ENCODE data around the gene ALDH9A1. TPM values are rescaled to one million over a fixed set of nuclear protein-coding genes. Genes with fewer than 3 reads are reported as not detected.
"Not testable (repeated sequence)": the region's sequence is repeated elsewhere in the genome, so short reads cannot be mapped to it uniquely, and the experiment has no call there.

ALDH9A1 gene
- total and polyA plus RNA-seq, 2 of the 4 experiments (the other 2 are of a cell fraction) = 43.5 to 43.7 TPM

GRCh38 chr1:165683848-165684485 is 14.4 kb downstream of the ALDH9A1 start:
- H3K56ac ChIP-seq (ENCODE audit: extremely low read depth, insufficient read depth, low read length) = no peak overlapping the region
- no peak overlapping the region for H2AK9ac ChIP-seq (replicated peaks; ENCODE audit: low read depth, low read length, poor library complexity)
- H3K27ac ChIP-seq (ENCODE audit: insufficient read depth, low read length) = no peak overlapping the region
- dilution Hi-C loops (cut with HindIII; ENCODE audit: low sequenced_read_pairs, unreplicated experiment) (no loop called here), in situ Hi-C loops (cut with MboI; ENCODE audit: low sequenced_read_pairs) (no loop called here), intact Hi-C loops (cut with micrococcal nuclease) (no loop called here)
- H4K8ac ChIP-seq (ENCODE audit: low read depth in 2 of 2, low read length in 2 of 2) = no peak overlapping the region
- no TSS peak for BruUV-seq (replicated peaks)
- no peak overlapping the region for H3K18ac ChIP-seq (ENCODE audit: low read depth, low read length)
- peaks cover 28 to 30% of the 10 kb centered on the region in 2 experiments for H3K79me1 ChIP-seq (ENCODE audit: low read depth in 1 of 2, low read length in 2 of 2)
- ChIA-PET CTCF (no interaction called here), POLR2A (ENCODE audit: unreplicated experiment) (no interaction called here)
- no peak overlapping the region for H2BK5ac ChIP-seq (ENCODE audit: low read depth, low read length, poor library complexity, severe bottlenecking)
- H3K23ac ChIP-seq (ENCODE audit: low read depth, low read length) = no peak overlapping the region
- H3K27me3 ChIP-seq (ENCODE audit: control insufficient read depth, insufficient read depth, low read length) = no peaks in the 10 kb centered on the region
- no CpG with 5 or more reads among the region's 1 CpG for WGBS, 2 experiments (ENCODE audit: extremely low coverage in 2 of 2, insufficient read length in 1 of 2)
- DNase-seq (no peak), ATAC-seq (ENCODE audit: low read depth) (peak; percentile 60)
- peaks cover 3% of the 10 kb centered on the region; the same call in 1 of the 2 replicates for H4K20me1 ChIP-seq (ENCODE audit: insufficient read depth, low read length)
- no peaks in the 10 kb centered on the region for H3K9me3 ChIP-seq (ENCODE audit: control insufficient read depth, insufficient read depth, low read length)
- no peak overlapping the region for H2BK15ac ChIP-seq (ENCODE audit: low read depth, low read length)
- no peak overlapping the region for H2BK20ac ChIP-seq (ENCODE audit: low read depth, low read length)
- H3K9ac ChIP-seq (ENCODE audit: low read depth, low read length) = no peak overlapping the region
- H3K36me3 ChIP-seq (ENCODE audit: control insufficient read depth, insufficient read depth, low read length) = peaks cover 26% of the 10 kb centered on the region
- H3K9me1 ChIP-seq (ENCODE audit: insufficient read depth, low read length) = no peaks in the 10 kb centered on the region; the same call in 1 of the 2 replicates
- H3K4me1 ChIP-seq (ENCODE audit: control insufficient read depth, insufficient read depth, low read length) = no peaks in the 10 kb centered on the region
- no peak overlapping the region for H3K14ac ChIP-seq (replicated peaks; ENCODE audit: low read depth, low read length)
- no peak overlapping the region for H2BK120ac ChIP-seq (ENCODE audit: low read depth, low read length)
- no peak overlapping the region for H2AK5ac ChIP-seq (ENCODE audit: low read depth, low read length)
- H3K4me2 ChIP-seq (ENCODE audit: low read depth, low read length) = no peak overlapping the region
- TF ChIP-seq NFE2L2 (IDR thresholded peaks at IDR 0.05; ENCODE audit: low read depth, low read length) (no peak), MAFK (IDR thresholded peaks at IDR 0.05; ENCODE audit: low read depth, low read length) (peak; percentile 89)
- no peak overlapping the region for H4K5ac ChIP-seq (ENCODE audit: low read depth, low read length)
- H3K4ac ChIP-seq (ENCODE audit: low read depth, low read length) = no peak overlapping the region
- H4K91ac ChIP-seq (ENCODE audit: insufficient read depth, low read depth, low read length) = no peak overlapping the region
- no peak overlapping the region for H3K4me3 ChIP-seq (ENCODE audit: insufficient read depth, low read depth, low read length)
- H2AFZ ChIP-seq (replicated peaks; ENCODE audit: low read length, poor library complexity) = no peak overlapping the region

- H3K56ac ChIP-seq (ENCODE audit: extremely low read depth, insufficient read depth, low read length); POLR2A ChIA-PET (ENCODE audit: unreplicated experiment); H3K23ac ChIP-seq (ENCODE audit: low read depth, low read length); H2AK9ac ChIP-seq (replicated peaks; ENCODE audit: low read depth, low read length, poor library complexity); CTCF ChIA-PET; H2BK15ac ChIP-seq (ENCODE audit: low read depth, low read length); H3K4me1 ChIP-seq (ENCODE audit: control insufficient read depth, insufficient read depth, low read length); H4K5ac ChIP-seq (ENCODE audit: low read depth, low read length); H3K9ac ChIP-seq (ENCODE audit: low read depth, low read length); H3K18ac ChIP-seq (ENCODE audit: low read depth, low read length); H4K8ac ChIP-seq (ENCODE audit: low read depth in 2 of 2, low read length in 2 of 2); H2AK5ac ChIP-seq (ENCODE audit: low read depth, low read length); H2AFZ ChIP-seq (replicated peaks; ENCODE audit: low read length, poor library complexity); H3K4me2 ChIP-seq (ENCODE audit: low read depth, low read length); in situ Hi-C loops (cut with MboI; ENCODE audit: low sequenced_read_pairs); H2BK5ac ChIP-seq (ENCODE audit: low read depth, low read length, poor library complexity, severe bottlenecking); H2BK120ac ChIP-seq (ENCODE audit: low read depth, low read length); DNase-seq; H4K91ac ChIP-seq (ENCODE audit: insufficient read depth, low read depth, low read length); H3K9me3 ChIP-seq (ENCODE audit: control insufficient read depth, insufficient read depth, low read length); H2BK20ac ChIP-seq (ENCODE audit: low read depth, low read length); intact Hi-C loops (cut with micrococcal nuclease); H3K4ac ChIP-seq (ENCODE audit: low read depth, low read length); H3K27ac ChIP-seq (ENCODE audit: insufficient read depth, low read length); BruUV-seq (replicated peaks); H3K9me1 ChIP-seq (ENCODE audit: insufficient read depth, low read length); H4K20me1 ChIP-seq (ENCODE audit: insufficient read depth, low read length); H3K27me3 ChIP-seq (ENCODE audit: control insufficient read depth, insufficient read depth, low read length); H3K14ac ChIP-seq (replicated peaks; ENCODE audit: low read depth, low read length); dilution Hi-C loops (cut with HindIII; ENCODE audit: low sequenced_read_pairs, unreplicated experiment); H3K4me3 ChIP-seq (ENCODE audit: insufficient read depth, low read depth, low read length); ATAC-seq (ENCODE audit: low read depth): not testable (repeated sequence)
- no CpG with 5 or more reads among the region's 4 CpGs for WGBS, 2 experiments (ENCODE audit: extremely low coverage in 2 of 2, insufficient read length in 1 of 2)
- H3K36me3 ChIP-seq (ENCODE audit: control insufficient read depth, insufficient read depth, low read length) = peaks cover 32% of the 10 kb centered on the region
- H3K79me1 ChIP-seq (ENCODE audit: low read depth in 1 of 2, low read length in 2 of 2) = peaks cover 15 to 21% of the 10 kb centered on the region in 2 experiments
Measured at GRCh38 chr1:165680773-165681172, 17.6 kb downstream of the ALDH9A1 start.
